ENCODE data around the gene SLPI.

SLPI gene

DNA sequence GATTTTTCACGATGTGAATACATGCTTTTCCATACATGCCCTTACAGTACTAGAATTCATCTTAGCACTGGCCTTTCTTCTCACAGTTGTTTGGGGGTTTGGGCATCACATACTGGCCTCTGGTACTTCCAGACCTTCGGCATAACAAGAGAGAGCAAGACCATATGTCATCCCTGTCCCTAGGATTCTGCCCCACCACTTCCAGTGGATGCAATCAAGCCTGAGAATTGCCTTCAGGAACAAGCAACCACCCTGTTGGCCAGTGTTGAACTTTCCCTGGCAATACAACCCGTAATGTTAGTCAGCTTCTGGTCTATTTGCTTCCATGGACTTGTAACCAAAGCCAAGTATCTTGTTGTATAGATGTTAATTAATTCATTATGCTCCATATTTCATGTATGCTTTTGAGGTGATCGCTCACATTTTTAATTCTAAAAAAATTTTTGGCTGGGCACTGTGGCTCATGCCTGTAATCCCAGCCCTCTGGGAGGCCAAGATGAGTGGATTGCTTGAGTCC is 15.4 kb upstream of the SLPI start:
- DNase-seq, result no peak

DNA sequence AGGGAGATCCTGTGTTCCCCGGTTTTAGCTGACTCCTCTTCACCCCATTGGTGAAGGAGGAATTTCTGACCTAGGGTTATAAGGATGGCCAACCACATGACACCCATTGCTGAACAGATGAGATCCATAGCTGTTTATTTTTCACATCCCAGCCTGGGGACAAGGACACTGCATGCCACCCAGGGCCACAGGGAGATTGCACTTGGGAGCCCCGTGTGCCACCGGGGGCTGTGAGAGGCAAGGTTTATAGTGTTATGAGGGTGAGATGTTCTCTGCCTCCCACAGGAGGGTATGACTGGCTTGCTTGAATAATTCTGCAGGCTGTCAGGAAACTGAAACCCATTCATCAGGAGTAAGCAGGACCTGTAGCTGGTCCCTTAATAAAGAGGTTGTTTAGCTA is 14.7 kb upstream of the SLPI start:
- DNase-seq, result no peak

- DNase-seq, result no peak
These were observed 14.2 kb upstream of the SLPI start for GRCh38 chr20:45268531-45268930.

DNA sequence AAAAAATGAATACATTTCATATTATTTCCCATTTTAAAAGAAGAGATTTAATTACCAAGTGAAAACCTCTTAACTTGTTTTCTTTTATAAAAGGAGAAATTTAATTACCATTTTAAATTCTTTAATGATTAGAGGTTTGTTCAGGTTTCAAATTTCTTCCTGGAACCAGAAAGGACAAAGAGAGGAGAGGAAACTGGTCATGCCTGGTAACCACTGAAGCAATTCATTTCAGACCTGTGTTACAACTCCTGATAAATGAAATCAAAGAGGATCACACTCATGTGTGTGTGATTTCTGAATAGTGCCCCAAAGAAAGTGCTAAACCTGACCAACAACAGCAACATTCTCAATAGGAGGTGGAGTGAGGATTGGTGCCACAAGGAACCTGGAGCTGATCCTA is 12.6 kb upstream of the SLPI start:
- no peak for DNase-seq

GRCh38 chr20:45263556-45264266 is 9.3 kb upstream of the SLPI start:
- no peak for DNase-seq

DNA sequence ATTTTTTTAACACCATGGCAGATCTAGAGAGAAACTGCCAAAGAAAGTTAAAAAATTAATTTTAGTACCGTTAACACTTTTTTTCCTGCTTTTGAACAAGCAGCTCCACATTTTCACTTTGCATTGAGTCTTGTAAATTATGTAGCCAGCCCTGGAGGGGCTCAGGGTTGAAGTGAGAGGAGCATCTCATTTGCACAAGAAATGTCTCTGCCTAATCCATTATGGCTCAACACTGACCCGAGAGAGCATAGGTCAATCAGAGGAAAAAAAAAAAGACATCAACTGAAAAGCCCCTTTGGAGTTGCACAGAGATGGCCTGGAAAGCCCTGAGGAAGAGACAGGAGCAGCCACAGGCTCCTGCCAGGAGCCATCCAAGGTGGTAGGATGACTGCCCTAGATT is 4.3 kb upstream of the SLPI start:
- no peak for DNase-seq

DNA sequence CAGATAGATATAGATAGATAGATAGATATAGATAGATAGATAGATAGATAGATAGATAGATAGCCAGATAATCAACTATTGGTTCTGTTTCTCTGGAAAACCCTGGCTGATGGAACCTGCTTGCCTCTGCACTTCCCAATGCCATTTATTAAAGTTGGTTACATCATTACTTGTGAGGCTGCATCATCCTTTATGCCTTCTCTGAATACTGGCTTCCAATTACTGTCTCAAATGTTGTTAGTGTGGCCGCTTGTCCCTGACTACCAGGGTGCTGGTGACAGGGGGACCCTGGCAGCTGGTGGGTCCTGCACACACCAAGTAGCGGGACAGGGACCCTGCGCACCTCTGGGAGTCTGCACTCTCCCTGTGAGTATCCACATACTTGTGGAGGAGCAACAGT is 3.9 kb upstream of the SLPI start:
- no peak for DNase-seq

DNA sequence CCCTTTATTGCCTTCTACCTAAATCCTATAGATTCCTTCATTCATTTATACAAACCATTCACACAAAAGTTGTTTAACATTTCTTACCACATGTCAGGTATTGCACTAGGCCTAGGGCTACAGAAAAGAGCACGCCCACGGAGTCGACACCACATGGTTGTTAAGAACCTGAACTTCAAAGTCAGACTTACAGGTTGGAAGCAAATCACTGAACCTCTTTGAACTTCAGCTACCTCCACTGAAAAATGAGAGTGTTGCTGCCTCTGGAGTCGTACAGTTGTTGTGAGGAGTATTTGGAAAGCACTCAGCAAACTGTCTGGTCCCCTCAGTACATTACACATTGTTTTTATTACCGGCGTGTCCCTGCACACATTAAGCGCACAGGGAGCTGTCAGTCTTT is 3.3 kb upstream of the SLPI start:
- no peak for DNase-seq

GRCh38 chr20:45257161-45257560 is 2.8 kb upstream of the SLPI start:
- DNase-seq, result no peak

DNA sequence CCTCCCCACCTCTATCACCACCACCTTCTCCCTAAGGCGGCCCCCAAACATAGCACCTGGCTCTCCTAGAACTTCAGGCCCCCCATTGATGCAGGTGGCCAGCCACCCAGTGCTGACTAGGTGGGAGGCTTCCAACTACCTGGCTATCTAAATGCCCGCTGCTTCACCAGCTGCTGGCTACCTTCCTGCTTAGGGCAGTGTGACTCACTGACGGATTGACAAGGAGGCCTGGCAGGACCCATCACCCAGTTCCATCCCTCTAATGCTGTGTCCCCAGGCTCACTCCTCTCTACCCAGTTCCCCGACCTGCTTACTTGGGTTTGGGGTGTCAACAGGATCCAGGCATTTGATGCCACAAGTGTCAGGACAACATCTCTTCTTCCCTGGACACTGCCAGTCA is 1.1 kb downstream of the SLPI start:
- no peak for DNase-seq

DNA sequence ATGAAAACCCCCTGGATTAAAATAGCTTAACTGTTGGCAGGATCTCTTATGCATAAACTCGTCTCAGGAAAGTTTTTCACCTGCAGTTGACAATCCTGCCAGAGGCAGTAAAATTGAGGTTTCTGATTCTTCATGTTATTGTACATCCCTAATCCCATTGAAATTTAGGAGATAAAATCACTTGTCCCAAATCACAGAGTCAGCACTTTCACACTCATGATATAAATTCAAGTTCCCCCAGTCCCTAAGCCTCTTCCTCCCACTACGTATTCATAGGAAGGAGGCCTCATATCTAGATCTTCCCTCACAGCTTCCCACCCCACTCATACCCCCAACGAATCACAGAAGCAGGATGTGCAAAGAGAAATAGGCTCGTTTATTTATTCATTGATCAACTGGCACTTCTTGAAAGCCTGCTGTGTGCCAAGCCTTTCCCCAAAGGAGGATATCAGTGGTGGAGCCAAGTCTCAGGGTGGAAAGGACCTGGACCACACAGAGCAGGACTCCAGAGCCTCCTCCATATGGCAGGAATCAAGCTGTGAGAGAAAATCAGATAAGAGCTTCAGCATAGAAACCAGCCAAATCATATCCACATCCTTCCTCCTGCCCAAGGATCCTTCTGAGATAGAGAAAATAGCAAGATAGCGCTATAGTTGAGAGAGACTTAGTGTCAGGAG is 2.3 kb downstream of the SLPI start:
- no peak for DNase-seq

DNA sequence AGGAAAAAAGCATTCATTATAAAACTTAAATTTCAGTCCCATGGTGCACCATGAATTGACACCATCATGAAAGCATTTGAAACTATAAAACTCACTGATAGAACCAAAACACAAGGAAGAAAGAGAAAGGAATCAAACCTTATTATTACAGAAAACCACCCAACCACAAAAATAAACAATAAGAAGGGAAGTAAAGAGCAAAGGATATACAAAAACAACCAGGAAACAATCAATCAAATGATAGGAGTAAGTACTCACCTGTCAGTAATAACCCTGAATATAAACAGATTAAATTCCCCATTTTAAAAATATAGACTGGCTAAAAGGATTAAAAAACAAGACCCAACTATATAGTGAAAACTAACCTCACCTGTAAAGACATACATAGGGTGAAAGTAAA is 5.8 kb downstream of the SLPI start:
- no peak for DNase-seq

DNA sequence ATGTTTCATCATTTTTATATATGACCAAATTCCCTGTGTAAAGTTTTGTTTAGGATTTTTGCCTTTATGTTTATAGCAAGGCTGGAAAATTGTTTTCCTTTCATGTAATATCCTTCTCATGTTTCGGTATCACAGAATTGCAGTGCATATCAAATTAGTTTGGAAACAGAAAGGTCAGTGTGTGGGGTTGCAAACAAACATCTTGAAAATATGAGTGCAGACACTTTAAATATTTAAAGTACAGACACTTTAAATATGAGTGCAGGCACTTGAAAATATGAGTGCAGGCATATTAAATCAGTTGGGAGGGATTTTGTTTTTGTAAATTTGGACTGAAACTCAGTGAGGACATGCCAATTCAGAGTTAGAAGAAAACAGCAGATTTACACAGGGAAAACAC is 6.5 kb downstream of the SLPI start:
- DNase-seq, result no peak

DNA sequence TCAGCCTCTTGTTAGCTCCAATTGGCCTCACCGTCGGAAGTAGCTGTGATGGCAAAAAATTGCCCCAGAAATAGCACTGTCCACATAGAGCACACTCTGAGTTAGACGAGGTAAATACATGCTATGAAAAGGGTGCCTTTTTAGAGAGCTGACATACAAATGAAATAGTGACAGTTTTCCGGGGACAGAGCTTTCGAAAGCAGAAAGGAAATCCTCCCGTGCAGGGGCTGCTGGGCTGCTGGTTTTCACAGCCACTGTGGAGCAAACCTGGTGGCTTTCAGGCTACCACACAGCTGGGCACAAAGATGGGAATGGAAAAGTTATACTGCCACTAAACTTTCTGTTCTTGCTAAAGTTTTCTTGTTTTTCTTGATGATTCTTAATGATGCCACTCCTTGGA is 8.3 kb downstream of the SLPI start:
- DNase-seq, result no peak

DNA sequence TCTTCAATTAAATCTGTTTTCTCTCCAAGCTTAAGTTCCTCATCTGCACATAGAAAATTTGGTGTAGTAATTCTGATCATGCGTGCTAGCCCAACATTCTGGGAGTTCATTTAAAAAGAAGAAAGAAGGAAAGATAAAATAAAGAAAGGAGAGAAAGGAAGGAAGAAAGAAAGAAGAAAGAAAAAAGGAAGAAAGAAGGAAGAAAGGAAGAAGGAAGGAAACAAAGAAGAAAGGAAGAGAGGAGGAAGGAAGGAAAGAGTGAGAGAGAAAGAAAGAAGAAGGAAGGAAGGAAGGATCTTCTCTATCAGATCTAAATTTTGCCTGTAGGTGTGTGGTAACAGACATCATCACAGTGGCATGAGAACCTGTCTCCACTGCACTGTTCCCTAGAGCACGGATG is 16.2 kb downstream of the SLPI start:
- no peak for DNase-seq

GRCh38 chr20:45235995-45236394 is 18.4 kb downstream of the SLPI start:
- no peak for DNase-seq

- DNase-seq, result no peak
These were observed 23.7 kb downstream of the SLPI start for GRCh38 chr20:45230631-45231030.

GRCh38 chr20:45229264-45230056 is 24.9 kb downstream of the SLPI start:
- DNase-seq, result no peak

DNA sequence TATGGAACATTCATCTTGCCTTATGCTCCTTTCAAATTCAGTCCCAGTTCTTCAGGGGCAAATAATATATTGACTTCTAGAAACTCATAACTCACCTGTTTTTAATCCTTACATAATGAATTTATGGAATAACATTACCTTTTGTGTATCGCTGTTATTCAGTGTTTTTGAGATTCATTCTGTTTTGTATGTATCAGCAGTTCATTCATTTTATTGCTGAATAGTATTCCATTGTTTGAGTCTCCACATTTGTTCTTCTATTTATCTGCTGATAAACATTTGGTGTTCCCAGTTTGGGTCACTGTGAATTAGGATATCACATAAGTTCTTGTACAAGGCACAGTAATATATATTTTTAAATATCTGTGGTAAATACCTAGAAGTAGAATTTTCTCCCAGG is 28.1 kb downstream of the SLPI start:
- DNase-seq, result no peak

GRCh38 chr20:45223136-45223535 is 31.2 kb downstream of the SLPI start:
- no peak for DNase-seq

DNA sequence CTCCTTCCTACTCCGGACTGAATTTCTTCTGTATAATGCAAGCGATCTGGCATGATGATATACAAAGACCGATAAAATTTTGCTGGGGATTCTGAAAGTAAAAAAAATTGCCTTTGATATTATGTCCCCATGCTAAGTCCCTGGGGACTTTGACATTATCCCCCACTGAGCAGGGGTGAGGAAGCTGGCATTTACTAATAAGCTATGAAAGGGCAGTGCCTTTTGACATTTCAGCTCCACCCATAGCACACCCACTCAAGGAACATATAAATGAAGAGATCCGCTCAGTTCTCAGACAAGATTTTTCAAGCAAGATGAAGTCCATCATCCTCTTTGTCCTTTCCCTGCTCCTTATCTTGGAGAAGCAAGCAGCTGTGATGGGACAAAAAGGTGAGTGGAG is 33.3 kb downstream of the SLPI start, which contains the start of gene SEMG2:
TSS of gene SEMG2 (plus strand) at position 298 of the 400 bp plus-strand sequence. CDS start at position 315, 17 bp downstream.
- no peak for DNase-seq

- DNase-seq, result no peak
These were observed 35.7 kb downstream of the SLPI start for GRCh38 chr20:45218636-45219035.

- no peak for DNase-seq
These were observed 36.2 kb downstream of the SLPI start for GRCh38 chr20:45218124-45218523.

DNA sequence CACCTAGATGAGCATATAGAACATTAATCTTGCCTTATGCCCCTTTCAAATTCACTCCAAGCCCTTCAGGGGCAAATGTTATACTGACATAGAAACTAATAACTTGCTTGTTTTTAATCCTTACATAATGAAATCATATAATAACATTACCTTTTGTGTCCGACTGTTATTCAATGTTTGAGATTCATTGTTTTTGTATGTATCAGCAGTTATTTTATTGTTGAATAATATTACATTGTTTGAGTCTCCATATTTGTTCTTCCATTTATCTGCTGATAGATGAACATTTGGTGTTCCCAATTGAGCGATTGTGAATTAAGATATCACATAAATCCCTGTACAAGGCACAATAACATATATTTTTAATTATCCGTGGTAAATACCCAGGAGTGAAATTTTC is 41.5 kb downstream of the SLPI start:
- DNase-seq, result no peak
